ENCODE results near the gene DBET.
"Not testable (repeated sequence)": the region's sequence is repeated elsewhere in the genome, so short reads cannot be mapped to it uniquely, and the experiment has no call there.

Gene DBET

GRCh38 chr4:190064342-190064741 is at the start of gene DBET:
TSS of gene DBET (plus strand) at chr4:190064502.
- DNase-seq = not testable (repeated sequence)

- DNase-seq = no peak
Observed at GRCh38 chr4:190014771-190015537, 49.3 kb upstream of the DBET start.

GRCh38 chr4:190015538-190016368 is 48.5 kb upstream of the DBET start:
- DNase-seq = no peak

GRCh38 chr4:190016369-190017289 is 47.7 kb upstream of the DBET start:
- no peak for DNase-seq

GRCh38 chr4:190017357-190018200 is 46.7 kb upstream of the DBET start:
- no peak for DNase-seq

GRCh38 chr4:190018201-190018920 is 45.9 kb upstream of the DBET start:
- no peak for DNase-seq

GRCh38 chr4:190019023-190019858 is 45.1 kb upstream of the DBET start:
- no peak for DNase-seq

- not testable (repeated sequence) for DNase-seq
Observed at GRCh38 chr4:190019859-190020463, 44.3 kb upstream of the DBET start.

GRCh38 chr4:190020790-190021717 is 43.2 kb upstream of the DBET start:
- DNase-seq = no peak

- not testable (repeated sequence) for DNase-seq
Observed at GRCh38 chr4:190021973-190022372, 42.3 kb upstream of the DBET start.

GRCh38 chr4:190022614-190023281 is 41.6 kb upstream of the DBET start:
- DNase-seq = not testable (repeated sequence)

- DNase-seq = not testable (repeated sequence)
Observed at GRCh38 chr4:190027156-190027555, 37.1 kb upstream of the DBET start, which contains the start of gene FRG2. TSS of gene FRG2 (minus strand) at chr4:190027256. CDS start at chr4:190027204, 52 bp downstream.

GRCh38 chr4:190031264-190031663 is 33.0 kb upstream of the DBET start:
- not testable (repeated sequence) for DNase-seq

- not testable (repeated sequence) for DNase-seq
Observed at GRCh38 chr4:190037704-190038388, 26.5 kb upstream of the DBET start.

GRCh38 chr4:190040873-190041272 is 23.4 kb upstream of the DBET start:
- DNase-seq = not testable (repeated sequence)

GRCh38 chr4:190047627-190048026 is 16.7 kb upstream of the DBET start:
- DNase-seq = not testable (repeated sequence)
